Adrenal gland (tissue), 12 donors: Measurements from ENCODE around the gene TMCO2. TPM values are rescaled to one million over a fixed set of nuclear protein-coding genes. Genes with fewer than 3 reads are reported as not detected.

Experiments
- DNase-seq, 7 donors: peaks; one replicate each; pipeline ENCODE4 v3.0.0-alpha.2; 2019 to 2020
- H3K27ac ChIP-seq, 5 donors: fragments of 200-600 bp; sonication (generic) in 4 of 5; 1 replicate in 3 of 5; 2 replicates in 2 of 5; pipeline versions ENCODE4 v1.5.1 to v1.8.0; 2016 to 2020; ENCODE audit warnings: mild to moderate bottlenecking in 1 of 5
- H3K27me3 ChIP-seq: fragments of 200-600 bp; 2 replicates; pipeline ENCODE4 v1.8.0; 2021
- H3K36me3 ChIP-seq, 2 donors: fragments of 200-600 bp; replicated peaks in 1 of 2; 1 replicate in 1 of 2; 2 replicates in 1 of 2; pipeline versions ENCODE4 v1.5.1 to v1.8.0; 2018 to 2022
- H3K4me1 ChIP-seq, 2 donors: fragments of 200-600 bp; replicated peaks in 1 of 2; 1 replicate in 1 of 2; 2 replicates in 1 of 2; pipeline versions ENCODE4 v1.5.1 to v1.8.0; 2018 to 2021
- H3K4me3 ChIP-seq, 4 donors: fragments of 200-600 bp; sonication (generic) in 3 of 4; one replicate each; pipeline ENCODE4 v1.5.1; 2016 to 2018
- H3K9me3 ChIP-seq, 3 donors: fragments of 200-600 bp; sonication (generic) in 1 of 3; replicated peaks in 1 of 3; 1 replicate in 2 of 3; 2 replicates in 1 of 3; pipeline versions ENCODE4 v1.5.1 to v1.8.0; 2016 to 2021
- POLR2A ChIP-seq, 2 donors: fragments of 450-650 bp; IDR thresholded peaks; one replicate each; pipeline ENCODE4 v1.6.1; 2017; ENCODE audit warnings: antibody characterized with exemption in 2 of 2, mild to moderate bottlenecking in 2 of 2, moderate library complexity in 1 of 2
- WGBS, 4 donors: extraction: QIAGEN DNeasy Blood & Tissue Kit in 2 of 4; methylation state at CpG; one replicate each; pipeline versions ENCODE4 v1.1.5 to v1.1.7; 2013 to 2017; 5-methylcytosine and 5-hydroxymethylcytosine counted together
- intact Hi-C, 2 donors: fragments of 100-400 bp; cut with DNase I; formaldehyde crosslinking; loops; one replicate each; pipeline versions ENCODE4 v1.14.1 to v1.15.0; 2022 to 2023
- polyA plus RNA-seq, 3 donors: library from polyadenylated mRNA; stranded (reverse); fragments of 200-250 nt in 2 of 3; fragments of 350-450 nt in 1 of 3; fragmentation: Illumina TruSeq in 1 of 3; extraction: RNeasy Lipid Tissue Mini Kit (QIAGEN cat#74804) in 1 of 3; gene quantifications; one replicate each; pipeline ENCODE4 v1.2.3, GENCODE V29; 2013 to 2014
- total RNA-seq, 9 donors: library from RNA; depleted of rRNA in 4 of 9; stranded (reverse); fragments of >200 nt in 4 of 9; fragments of 120-200 nt in 1 of 9; fragmentation: NEBNext Ultra II Directional in 1 of 9; extraction: Animal tissue kit (Norgen Biotek cat#: 25700) in 1 of 9; gene quantifications; one replicate each; pipeline versions ENCODE4 v1.1.0 to v1.2.4, GENCODE V29; 2013 to 2023
- TF ChIP-seq, protein P1 (sequence below), 6 experiments: fragments of 450-650 bp in 4 of 6; fragments of 200-600 bp in 2 of 6; sonication (generic) in 1 of 6; IDR thresholded peaks; 1 replicate in 5 of 6; 2 replicates in 1 of 6; pipeline versions ENCODE4 v1.5.1 to v1.8.0; 2016 to 2021; ENCODE audit warnings: antibody characterized with exemption in 6 of 6, mild to moderate bottlenecking in 2 of 6, moderate library complexity in 1 of 6
- donor health status: healthy with polysubstance abuse.
- donor health status: Bipolar disorder and iron deficiency.
- donor health status: DM: yes; HTN: yes; CAD: no.
- donor health status: DM: no; HTN: no; CAD: no.
- donor health status: DM: no; HTN: no; CAD: no.
- donor health status: DM: yes; HTN: yes; CAD: no.

Gene TMCO2
- total and polyA plus RNA-seq, 12 donors: not detected

GRCh38 chr1:40243351-40243750, 4.4 kb upstream of the TMCO2 start:
- no peak overlapping the region for H3K4me3 ChIP-seq

DNA sequence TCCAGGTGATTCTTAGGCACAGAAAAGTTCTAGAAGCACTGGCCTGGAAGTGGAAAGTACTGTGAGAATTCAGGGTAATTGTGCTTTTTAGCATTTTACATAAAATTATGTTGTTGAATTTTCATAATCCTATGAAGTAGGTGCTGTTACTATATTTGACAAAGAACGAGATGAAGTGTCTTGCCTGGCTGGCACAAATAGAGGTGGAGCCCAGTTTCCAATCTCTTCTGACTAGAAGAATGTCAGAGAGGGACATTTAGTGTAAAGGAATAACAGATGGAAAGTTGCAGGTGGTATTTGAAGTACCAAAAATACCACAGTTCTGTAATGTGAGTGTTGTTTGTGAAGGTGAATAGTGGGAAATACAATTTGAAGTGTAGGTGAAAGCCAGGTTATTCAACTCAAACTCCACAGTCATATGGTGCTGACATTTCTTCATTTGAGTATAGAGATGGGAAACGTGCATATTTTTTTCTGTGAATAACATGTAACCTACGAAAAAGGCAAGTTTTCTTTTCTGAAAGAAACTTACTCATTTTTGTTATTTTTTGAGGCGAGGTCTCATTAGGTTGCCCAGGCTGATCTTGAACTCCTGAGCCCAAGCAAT, 3.5 kb upstream of the TMCO2 start:
- H3K4me3 ChIP-seq: no peak overlapping the region
- no peaks in the 10 kb centered on the region for H3K4me1 ChIP-seq
- intact Hi-C loops: no loop called here
- DNase-seq: no peak
- 61 to 66% (median 63%) methylated on average over 4 of the region's 4 CpGs for WGBS, 4 donors
- H3K27ac ChIP-seq: no peak overlapping the region
- H3K27me3 ChIP-seq: no peaks in the 10 kb centered on the region
- no peaks in the 10 kb centered on the region for H3K9me3 ChIP-seq
- no peaks in the 10 kb centered on the region for H3K36me3 ChIP-seq
- TF ChIP-seq, protein P1, sequence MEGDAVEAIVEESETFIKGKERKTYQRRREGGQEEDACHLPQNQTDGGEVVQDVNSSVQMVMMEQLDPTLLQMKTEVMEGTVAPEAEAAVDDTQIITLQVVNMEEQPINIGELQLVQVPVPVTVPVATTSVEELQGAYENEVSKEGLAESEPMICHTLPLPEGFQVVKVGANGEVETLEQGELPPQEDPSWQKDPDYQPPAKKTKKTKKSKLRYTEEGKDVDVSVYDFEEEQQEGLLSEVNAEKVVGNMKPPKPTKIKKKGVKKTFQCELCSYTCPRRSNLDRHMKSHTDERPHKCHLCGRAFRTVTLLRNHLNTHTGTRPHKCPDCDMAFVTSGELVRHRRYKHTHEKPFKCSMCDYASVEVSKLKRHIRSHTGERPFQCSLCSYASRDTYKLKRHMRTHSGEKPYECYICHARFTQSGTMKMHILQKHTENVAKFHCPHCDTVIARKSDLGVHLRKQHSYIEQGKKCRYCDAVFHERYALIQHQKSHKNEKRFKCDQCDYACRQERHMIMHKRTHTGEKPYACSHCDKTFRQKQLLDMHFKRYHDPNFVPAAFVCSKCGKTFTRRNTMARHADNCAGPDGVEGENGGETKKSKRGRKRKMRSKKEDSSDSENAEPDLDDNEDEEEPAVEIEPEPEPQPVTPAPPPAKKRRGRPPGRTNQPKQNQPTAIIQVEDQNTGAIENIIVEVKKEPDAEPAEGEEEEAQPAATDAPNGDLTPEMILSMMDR (IDR thresholded peaks at IDR 0.05): no peak
- no peak for TF ChIP-seq POLR2A (IDR thresholded peaks at IDR 0.05)

More at GRCh38 chr1:40243351-40243750, 4.4 kb upstream of the TMCO2 start:
- TF ChIP-seq, protein P1 (IDR thresholded peaks at IDR 0.05): no peak
- TF ChIP-seq POLR2A (IDR thresholded peaks at IDR 0.05): no peak
- intact Hi-C loops: no loop called here
- 50 to 53% (median 52%) methylated on average over 2 of the region's 2 CpGs for WGBS, 4 donors
- Histone ChIP-seq H3K36me3 (no peaks in the 10 kb centered on the region), H3K4me1 (no peaks in the 10 kb centered on the region), H3K27ac (no peak overlapping the region), H3K27me3 (no peaks in the 10 kb centered on the region), H3K9me3 (no peaks in the 10 kb centered on the region)
- DNase-seq: no peak

DNA sequence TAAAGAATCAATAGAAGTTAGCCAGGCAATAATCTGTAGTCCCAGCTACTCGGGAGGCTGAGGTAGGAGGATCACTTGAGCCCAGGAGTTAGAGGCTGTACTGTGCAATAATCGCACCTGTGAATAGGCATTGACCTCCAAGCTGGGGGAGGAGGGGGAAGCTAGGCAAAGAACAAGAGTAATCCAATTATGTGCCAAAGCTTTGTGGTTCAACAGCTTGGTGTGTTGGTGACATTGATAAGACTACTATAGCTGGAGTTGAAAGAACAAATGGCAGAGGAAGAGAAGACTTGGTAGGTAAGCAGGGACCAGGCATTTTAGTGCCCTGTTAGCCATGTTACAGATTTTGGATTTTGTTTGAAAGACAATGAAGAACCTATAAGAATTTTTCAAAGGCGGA, 2.1 kb upstream of the TMCO2 start:
- H3K27me3 ChIP-seq: no peaks in the 10 kb centered on the region
- 87 to 93% (median 93%) methylated on average over 3 of the region's 3 CpGs for WGBS, 4 donors
- no peak for TF ChIP-seq POLR2A (IDR thresholded peaks at IDR 0.05)
- H3K4me3 ChIP-seq: no peak overlapping the region
- H3K27ac ChIP-seq: no peak overlapping the region
- no peaks in the 10 kb centered on the region for H3K36me3 ChIP-seq
- DNase-seq: no peak
- H3K4me1 ChIP-seq: no peaks in the 10 kb centered on the region
- intact Hi-C loops: no loop called here
- no peaks in the 10 kb centered on the region for H3K9me3 ChIP-seq

GRCh38 chr1:40248412-40248811, 675 bp downstream of the TMCO2 start:
- H3K36me3 ChIP-seq: no peaks in the 10 kb centered on the region
- no peak overlapping the region for H3K4me3 ChIP-seq
- TF ChIP-seq, protein P1 (IDR thresholded peaks at IDR 0.05): no peak
- no peak for TF ChIP-seq POLR2A (IDR thresholded peaks at IDR 0.05)
- H3K9me3 ChIP-seq: no peaks in the 10 kb centered on the region
- intact Hi-C loops: no loop called here
- DNase-seq: no peak
- no peak overlapping the region for H3K27ac ChIP-seq
- no peaks in the 10 kb centered on the region for H3K27me3 ChIP-seq
- no peaks in the 10 kb centered on the region for H3K4me1 ChIP-seq

DNA sequence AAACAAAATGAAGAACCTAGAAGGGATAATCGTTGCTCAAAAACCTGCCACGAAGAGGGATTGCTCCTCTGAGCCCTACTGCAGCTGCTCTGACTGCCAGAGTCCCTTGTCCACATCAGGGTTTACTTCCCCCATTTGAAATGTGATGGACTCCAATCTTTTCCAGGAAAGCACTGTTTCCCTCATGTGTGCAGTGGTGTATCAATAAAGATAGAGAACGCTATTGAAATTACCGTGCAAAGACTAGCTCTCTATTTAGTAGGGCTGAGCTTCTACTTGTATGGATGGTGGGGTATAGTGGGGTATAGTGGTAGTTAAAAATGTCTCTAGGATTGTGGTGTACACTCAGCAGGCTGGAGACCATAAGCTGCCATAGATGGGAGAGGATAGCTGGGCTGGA, 3.7 kb downstream of the TMCO2 start:
- no peak for TF ChIP-seq POLR2A (IDR thresholded peaks at IDR 0.05)
- TF ChIP-seq, protein P1 (IDR thresholded peaks at IDR 0.05): no peak

More for the DNA sequence above, 3.7 kb downstream of the TMCO2 start:
- WGBS, 4 donors: 68 to 80% (median 76%) methylated on average over 4 of the region's 4 CpGs
- H3K9me3 ChIP-seq: no peaks in the 10 kb centered on the region
- H3K36me3 ChIP-seq: no peaks in the 10 kb centered on the region
- no peak overlapping the region for H3K27ac ChIP-seq
- H3K27me3 ChIP-seq: no peaks in the 10 kb centered on the region
- intact Hi-C loops: loop anchor here in 1 of 2 donors (10.0 kb wide), 1 partner anchor 87 kb away; the partner anchor contains the start of gene RLF
- DNase-seq: no peak
- H3K4me3 ChIP-seq: no peak overlapping the region
- peaks cover 3 to 6% of the 10 kb centered on the region in 2 donors for H3K4me1 ChIP-seq
